ENCODE data around the gene TMEM123. TPM values are rescaled to one million over a fixed set of nuclear protein-coding genes. Genes with fewer than 3 reads are reported as not detected.

The TMEM123 gene
- polyA plus RNA-seq, 5 donors, result 203 to 398 (median 328) TPM

DNA sequence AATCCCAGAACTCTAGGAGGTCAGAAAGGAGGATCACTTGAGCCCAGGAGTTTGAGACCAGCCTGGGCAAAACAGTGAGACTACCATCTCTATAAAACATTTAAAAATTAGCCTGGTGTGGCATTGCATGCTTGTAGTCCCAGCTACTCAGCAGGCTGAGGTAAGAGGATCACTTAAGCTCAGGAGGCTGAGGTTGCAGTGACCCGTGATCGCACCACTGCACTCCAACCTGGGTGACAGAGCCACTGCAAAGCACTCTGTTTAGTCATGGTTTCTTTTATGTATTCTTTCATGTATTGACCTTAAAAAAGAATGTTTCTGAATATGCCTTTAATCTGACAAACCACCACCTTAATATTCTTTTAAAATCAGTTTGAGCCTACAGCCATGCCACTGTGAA lies 53.4 kb downstream of the TMEM123 start:
- no peak for DNase-seq

DNA sequence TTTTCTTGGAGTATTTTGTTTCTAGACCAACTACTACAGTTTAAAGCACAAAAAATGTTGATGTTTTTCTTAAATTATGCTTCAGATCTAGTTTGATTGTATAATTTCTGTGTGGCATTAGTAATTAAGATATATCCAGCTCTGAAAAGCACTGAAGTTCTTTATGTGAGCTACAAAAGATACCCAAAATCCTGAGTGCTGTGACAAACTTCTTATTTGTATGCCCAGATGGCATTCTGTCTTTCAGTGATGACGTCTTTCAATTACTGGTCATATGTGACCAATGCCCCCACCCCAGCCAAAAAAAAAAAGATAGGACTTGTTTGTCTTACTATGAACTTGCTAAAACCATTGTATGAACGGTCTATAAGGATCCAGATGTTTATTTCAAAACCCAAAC lies 54.3 kb downstream of the TMEM123 start:
- no peak for DNase-seq

DNA sequence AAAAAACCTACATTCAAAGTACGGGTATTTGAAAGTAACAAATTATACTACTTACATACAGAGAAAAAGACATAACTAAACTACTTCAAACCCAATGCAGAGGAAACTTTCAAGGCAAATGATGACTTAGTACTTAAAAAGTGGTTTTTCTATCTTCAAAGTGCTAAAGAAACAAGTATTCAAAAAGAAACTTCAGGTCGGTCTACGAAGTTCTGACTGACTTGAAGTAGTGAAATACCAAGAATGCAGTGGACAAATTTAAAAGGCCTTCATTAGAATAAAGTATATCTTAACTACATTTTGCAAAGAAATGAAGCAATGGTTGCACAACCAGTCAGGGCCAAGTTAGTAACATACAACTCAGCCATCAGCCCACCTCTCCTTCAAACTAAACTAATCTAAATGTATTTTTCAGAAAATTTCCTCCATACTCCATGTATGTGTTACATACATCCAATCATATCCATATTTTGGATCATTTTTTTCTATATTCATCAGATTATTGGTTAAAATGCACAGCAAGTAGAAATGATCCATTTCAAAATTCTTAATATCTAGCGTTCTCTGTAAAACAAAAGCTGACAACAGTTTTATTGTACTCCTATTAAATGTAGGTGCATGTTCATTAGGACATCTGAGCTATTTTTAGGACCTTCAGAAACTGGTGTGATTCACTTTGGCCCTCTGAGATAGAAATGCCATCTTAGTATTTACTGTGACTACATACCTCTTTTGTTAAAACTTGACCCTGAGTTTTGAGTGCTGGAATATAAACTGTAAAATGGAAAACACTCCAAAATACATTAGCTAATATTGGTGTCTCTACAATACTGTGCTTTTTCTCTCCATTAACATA lies 55.6 kb downstream of the TMEM123 start:
- no peak for DNase-seq

DNA sequence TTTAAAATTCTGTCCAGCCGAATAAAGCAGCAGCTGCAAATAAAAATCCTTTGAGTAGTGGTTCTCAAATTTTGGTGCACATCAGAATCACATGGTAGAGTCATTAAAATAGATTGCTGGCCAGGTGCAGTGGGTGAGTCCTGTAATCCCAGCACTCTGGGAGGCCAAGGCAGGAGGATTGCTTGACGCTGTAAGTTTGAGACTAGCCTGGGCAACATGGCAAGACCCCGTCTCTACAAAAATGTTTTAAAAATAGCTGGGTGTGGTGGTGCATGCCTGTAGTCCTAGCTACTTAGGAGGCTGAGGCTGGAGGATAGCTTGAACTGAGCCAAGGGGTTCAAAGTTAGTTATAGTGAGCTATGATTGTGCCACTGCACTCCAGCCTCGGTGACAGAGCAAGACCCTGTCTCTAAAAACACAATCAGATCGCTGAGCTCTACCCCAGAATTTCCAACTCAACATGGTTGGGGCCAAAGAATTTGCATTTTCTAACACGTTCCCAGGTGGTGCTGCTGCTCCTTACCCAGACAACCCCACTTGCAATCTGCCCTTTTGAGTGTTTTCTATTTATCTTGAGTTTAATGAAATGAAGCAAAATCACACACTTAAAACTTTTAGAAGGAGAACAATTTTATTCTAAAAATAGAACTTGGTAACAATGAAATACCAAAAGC lies 56.7 kb downstream of the TMEM123 start:
- DNase-seq, result no peak

DNA sequence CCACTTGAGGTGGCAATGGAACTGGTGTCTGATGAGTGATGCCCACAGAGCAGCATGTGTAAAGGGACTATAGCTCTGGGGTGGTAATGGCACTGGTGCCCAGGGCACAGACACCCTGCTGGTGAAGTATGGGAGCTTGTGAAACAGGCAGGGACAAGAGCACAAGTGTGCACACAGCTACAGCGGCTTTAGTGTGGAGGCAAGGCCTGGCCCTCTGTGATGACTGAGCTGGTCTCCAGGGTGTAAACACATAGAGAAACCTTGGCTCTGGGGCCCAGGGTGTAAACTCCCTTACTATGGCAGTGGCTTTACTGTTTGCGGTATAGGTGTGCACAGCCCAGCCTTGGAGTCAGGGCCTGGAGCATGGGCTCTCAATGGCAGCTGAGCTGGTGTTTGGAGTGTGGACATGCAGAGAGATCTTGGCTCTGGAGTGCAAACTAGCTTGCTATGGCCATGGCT lies 59.3 kb downstream of the TMEM123 start:
- DNase-seq, result no peak

DNA sequence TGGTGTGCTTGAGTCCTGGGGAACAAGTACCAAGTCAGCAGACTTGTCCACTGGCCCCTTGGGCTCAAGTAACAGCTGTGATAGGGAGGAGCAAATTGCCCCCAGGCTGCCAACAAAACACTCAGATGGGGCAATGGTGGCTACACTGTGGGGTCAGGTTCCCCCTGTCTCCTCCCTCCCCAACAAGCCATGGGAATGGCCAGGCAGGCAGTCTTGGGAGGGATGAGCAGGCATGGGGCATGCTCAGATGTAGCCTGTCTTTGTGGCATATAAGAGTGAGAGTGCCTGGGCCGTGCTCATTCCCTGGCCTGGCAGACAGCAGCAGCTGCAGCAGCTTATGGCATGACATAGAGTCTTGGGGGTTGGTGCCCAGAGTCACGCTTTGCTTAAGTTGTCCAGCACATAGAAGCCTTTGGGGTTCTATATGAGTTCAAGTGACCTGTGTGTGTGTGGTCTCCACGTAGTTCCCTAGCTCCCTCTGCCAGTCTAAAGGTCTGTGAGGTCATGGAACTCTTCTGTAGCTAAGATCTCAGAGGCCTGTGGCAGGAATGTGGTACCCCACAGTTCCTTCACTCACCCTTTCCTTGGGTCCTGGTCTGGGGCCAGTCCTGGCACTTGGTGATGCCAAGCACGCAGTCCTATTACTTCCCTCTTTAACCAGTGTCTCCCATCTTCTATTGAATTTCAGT lies 60.9 kb downstream of the TMEM123 start:
- no peak for DNase-seq

DNA sequence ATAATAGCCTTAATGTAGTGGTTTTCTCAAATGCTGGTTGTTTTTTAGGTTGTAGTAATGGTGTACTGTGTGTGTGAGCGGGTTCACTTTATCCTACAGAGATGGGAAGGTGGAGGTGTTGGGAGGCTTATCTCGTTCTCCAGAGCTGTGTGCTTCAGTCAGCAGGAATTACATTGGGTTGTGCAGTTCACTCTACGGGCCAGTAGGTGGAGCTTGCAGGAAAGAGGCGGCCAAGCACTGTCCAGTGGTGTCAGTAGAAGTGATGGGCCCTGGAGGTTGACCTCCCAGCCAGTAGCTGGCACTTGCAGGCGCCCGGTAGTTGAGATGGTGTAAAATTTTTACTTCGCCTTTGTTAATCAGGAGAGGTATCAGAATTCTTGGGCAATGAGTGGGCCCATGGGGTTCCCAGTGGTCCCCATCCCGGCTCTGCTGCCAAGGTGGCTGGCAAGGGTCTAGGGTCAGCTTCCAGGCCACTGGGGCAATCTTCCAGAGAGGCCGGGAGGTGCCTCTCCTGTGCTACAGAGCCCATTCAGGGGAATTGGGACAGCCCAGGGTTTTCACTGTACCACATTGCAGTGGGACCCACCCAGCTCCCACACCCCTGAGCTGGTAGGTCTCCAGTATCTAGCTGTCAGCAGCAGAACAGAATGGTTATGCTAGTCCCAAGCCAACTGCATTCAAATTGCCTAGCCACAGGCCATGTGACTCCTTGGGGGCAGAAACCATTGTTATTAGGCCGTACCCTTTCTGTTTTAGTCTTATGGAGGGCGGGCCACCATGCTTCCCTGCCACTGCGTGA lies 61.7 kb downstream of the TMEM123 start:
- no peak for DNase-seq

DNA sequence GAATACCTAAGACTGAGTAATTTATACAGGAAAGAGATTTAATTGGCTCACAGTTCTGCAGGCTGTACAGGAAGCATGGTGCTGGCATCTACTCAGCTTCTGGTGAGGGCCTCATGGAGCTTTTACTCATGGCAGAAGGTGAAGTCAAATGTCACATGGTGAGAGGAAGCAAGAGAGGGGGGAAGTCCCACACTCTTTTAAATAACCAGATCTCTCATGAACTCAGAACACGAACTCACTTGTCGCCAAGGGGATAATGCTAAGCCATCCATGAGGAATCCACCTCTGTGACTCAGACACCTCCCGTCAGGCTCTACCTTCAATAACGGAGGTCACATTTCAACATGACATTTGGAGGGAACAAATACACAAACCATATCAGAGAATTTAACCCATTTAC lies 63.3 kb downstream of the TMEM123 start:
- DNase-seq, result no peak

DNA sequence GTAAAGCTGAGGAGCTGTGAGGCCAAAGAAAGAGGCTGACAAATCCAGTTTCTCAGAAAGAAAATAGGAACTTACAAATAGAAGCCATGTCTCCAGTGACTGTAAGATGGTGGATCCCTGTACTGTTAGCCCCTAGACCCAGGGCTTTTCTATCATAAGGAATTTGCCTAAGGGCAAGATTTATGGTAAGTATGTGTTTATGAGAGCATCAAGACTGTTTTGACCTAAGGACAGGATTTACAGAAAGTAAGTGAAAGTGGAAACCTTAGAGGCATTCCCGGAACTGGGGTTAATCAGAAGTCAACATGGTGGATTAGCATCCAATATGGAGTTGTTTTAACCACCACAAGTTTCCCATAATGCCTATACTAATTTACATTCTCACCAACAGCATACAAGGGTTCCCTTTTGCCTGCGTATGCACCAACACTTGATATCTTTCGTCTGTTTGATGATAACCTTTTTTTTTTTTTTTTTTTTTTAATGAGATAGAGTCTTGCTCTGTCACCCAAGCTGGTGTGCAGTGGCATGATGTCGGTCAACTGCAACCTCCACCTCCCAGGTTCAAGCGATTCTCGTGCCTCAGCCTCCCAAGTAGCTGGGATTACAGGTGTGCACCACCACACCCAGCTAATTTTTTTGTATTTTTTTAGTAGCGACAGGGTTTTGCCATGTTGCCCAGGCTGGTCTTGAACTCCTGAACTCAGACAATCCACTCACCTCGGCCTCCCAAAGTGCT lies 65.4 kb downstream of the TMEM123 start:
- no peak for DNase-seq

DNA sequence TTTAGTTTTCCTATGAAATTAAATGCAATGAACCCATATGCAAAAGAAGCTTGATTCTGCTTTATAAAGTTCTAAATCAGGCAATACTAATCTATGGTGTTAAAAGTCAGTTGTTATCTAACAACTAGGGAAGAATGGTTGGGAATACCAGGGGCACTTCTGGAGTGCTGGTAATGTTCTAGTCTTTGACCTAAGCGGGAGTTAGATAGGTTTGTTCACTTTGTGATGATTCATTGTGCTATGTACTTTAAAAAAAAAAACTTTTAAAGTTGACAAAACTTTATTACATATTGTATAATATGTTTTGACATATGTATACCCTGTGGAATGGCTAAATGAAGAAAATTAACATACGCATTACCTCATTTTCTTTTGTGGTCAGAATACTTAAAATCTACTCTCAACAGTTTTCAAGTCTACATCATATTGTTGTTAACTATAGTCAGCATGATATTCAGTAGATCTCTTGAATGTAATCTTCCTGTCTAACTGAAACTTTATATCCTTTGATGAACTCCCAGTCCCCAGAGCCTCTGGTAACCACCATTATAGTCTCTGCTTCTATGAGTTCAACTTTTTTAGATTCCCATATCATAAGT lies 66.3 kb downstream of the TMEM123 start:
- no peak for DNase-seq

DNA sequence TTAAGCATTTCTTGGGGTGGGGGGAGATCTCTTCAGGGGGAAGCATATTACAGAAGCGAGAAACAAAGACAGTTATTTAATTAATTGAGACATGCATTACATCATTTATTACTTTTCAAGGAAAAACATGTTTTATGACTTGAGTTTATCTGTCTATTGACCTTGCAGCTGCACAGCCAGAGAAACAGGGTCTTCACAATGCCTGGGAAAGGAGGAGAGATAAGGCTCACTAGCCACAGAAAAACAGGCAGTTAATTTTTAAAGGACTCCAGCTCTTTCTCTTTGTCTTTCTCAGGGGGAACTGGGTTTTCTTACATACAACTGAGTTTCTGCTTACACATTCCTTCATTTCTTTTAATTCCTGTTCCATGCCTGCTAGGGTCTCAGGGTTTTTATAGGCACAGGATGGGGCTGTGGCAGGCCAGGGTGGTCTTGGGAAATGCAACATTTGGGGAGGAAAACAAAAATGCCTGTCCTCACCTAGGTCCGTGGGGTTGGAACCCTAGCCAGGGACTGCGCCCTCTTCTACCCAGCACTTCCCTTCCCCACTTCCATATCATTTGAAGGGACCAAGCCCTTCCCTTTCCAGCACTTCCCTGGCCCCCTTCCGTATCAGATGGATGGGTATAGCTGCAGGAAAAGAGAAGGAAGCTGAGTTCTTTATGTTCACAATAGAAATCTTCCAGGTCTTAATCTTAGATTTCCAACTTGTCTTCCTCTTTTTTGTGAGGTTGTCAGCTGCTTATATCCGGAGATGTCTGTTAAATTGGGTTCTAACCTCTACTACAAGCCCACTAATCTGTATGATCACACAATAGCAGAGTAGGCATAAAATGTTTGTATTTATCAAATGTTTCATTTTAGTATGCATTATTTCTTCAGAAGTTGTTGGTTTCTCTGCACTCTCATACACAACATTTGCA lies 67.2 kb downstream of the TMEM123 start:
- DNase-seq, result no peak

DNA sequence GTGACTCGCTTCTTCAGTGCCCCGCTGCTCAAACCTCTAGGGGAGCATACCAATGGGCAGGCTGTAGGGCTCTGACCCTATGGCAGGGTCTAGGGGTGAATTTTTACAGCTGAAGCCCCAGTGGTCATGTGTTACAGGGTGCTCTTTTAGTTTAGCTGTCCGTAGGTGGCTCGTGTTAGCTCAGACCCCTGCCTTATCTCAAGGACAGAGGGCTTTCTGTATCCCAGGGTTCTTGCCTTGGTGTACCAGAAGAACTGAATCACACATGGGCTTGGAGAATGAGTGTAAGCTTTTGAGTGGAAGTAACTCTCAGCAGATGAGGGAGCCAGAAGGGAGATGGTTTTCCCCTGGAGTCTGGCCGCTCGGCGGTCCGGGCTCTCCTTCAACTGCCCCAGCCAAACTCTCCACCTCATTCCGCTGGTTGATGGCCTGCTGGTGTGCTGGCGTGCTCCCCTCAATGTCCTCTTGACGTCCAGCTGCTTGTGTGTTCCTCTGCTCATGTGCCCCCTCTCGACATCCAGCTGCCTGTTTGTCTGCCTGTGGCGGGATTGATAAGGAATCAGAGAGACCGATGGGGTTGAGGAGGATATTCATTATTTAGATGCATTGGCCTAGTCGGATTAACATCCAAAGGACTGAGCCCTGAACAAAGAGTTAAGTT lies 68.0 kb downstream of the TMEM123 start:
- DNase-seq, result peak; percentile 36 to 43

DNA sequence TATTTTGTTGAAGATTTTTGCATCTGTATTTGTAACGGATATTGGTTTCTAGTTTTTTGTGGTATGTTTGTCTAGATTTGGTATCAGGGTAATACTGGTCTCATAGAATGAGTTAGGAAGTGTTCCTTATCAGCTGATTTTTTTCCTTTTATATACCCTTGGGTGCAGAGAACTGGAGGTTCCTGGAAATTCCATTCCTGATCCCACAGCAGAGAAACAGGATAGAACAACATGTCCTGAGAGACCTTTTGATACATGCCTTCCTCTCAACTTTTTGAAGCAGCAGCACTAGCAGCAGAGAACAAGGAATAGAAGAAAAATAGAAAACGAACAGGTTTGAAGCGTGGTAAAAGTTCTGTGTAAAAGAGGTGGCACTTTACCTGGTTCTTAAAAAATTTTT lies 68.7 kb downstream of the TMEM123 start:
- no peak for DNase-seq

DNA sequence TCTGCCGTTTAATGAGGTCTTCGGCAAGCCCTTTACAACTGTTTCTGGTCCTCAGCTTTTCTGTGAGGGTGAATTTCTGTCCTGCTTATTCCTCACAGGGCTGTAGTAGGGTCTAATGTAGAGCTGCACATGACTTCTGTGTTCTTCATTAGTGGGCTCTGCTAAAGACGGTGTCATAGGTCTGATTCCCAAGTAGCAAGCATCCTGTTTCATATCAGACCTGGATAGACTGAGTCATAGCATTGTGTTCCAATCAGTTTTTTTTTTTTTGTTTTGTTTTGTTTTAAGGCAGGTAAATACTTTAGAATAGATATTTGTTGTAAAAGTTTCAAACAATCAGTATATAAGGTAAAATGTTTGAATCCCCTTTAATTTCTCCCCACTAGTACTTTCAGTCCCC lies 70.2 kb downstream of the TMEM123 start:
- no peak for DNase-seq

DNA sequence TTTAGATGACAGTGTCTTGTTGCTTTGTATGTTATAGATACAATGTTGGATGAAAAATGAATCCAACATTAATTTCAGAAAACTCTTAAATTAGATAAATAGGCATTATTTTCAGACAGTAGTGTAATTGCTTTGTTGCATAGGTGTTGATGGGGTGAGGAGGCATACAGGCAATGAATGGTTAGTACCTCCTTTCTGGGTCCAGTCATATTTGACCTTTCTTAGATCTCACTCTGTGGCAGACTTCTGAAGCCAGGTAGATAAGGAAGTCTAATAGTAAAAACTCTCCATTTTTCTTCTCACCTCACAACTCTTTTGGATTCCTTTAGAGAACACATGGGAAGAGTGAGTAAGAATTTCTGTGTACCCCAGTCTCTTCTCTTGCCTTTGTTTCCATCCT lies 73.7 kb downstream of the TMEM123 start:
- DNase-seq, result no peak

DNA sequence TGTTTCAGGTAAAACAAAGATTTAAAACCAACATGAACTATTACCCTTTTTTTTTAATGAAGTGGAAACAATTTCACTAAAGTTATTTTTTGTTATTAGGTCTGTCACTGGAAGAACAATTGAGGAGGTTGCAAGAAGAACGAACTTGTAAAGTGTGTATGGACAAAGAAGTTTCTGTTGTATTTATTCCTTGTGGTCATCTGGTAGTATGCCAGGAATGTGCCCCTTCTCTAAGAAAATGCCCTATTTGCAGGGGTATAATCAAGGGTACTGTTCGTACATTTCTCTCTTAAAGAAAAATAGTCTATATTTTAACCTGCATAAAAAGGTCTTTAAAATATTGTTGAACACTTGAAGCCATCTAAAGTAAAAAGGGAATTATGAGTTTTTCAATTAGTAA lies 74.7 kb downstream of the TMEM123 start:
- no peak for DNase-seq

DNA sequence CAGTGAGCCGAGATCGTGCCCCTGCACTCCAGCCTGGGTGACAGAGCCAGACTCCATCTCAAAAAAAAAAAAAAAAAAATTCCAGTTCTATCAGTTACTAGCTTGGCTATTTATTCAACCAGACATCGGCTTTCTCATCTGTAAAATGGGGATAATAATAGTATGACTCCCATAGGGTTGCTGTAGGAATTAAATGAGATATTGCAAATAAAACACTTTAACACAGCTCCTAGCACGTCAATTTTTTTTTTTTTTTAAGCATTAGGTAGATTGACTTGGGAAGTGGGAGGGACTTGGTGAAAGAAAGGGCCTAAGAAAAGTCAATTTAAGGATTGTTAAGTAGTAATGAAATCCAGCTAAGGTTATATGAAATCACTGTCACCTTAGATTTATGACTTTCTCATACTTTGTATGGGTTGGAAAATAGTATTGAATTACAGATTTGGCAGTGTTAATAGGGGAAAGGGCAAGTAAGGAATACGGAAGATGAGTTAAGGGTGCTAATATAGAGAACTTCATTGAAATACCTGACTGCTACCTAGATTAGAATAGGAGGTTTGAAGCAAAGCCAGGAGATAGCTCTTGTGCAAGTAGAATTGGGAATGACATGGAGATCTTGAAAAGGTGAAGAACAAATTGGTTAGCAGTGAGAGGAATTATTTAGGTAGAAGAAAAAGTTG lies 76.7 kb downstream of the TMEM123 start:
- DNase-seq, result no peak
